Measurements from ENCODE around the gene SFMBT2.
A peak's percentile ranks its signal among the peaks of the same experiment; 100 is the strongest.

- TF ChIP-seq POLR2AphosphoS5 (IDR thresholded peaks at IDR 0.05) = peak; percentile 23
- TF ChIP-seq CTCF (IDR thresholded peaks at IDR 0.05) = no peak
- TF ChIP-seq POLR2A (IDR thresholded peaks at IDR 0.05) = no peak
Observed at GRCh38 chr10:7407368-7408290, 3.2 kb downstream of the SFMBT2 start.

Measured in prostate gland (tissue), 2 donors.